Transverse colon (tissue), 4 donors: ENCODE measurements around the gene TAF5L. TPM values are rescaled to one million over a fixed set of nuclear protein-coding genes. Genes with fewer than 3 reads are reported as not detected.

ENCODE experiments used
- DNase-seq: peaks from one replicate; pipeline ENCODE4 v3.0.0-alpha.2; 2019
- H3K27ac ChIP-seq, 4 donors: fragments of 200-600 bp; sonication (generic); 2 replicates each; pipeline ENCODE4 v1.5.1; 2016 to 2018; ENCODE audit warnings: inconsistent platforms in 4 of 4
- H3K27me3 ChIP-seq: fragments of 200-600 bp; sonication (generic); 2 replicates; pipeline ENCODE4 v1.5.1; 2017; ENCODE audit warnings: inconsistent platforms
- H3K36me3 ChIP-seq, 4 donors: fragments of 200-600 bp; sonication (generic); 2 replicates each; pipeline ENCODE4 v1.5.1; 2017 to 2019; ENCODE audit warnings: inconsistent platforms in 4 of 4
- H3K4me1 ChIP-seq, 4 donors: fragments of 200-600 bp; sonication (generic); 2 replicates each; pipeline ENCODE4 v1.5.1; 2017 to 2020; ENCODE audit warnings: inconsistent platforms in 4 of 4
- H3K4me3 ChIP-seq, 4 donors: fragments of 200-600 bp; sonication (generic); 1 replicate in 1 of 4; 2 replicates in 3 of 4; pipeline versions ENCODE4 v1.5.1 to v1.6.1; 2017 to 2019; ENCODE audit warnings: inconsistent platforms in 4 of 4
- H3K9me3 ChIP-seq, 2 donors: fragments of 200-600 bp; sonication (generic); 2 replicates each; pipeline ENCODE4 v1.5.1; 2017 to 2019; ENCODE audit warnings: inconsistent platforms in 2 of 2
- CTCF ChIP-seq, 5 experiments: fragments of 200-600 bp in 3 of 5; fragments of 450-650 bp in 2 of 5; sonication (generic) in 3 of 5; IDR thresholded peaks; 1 replicate in 2 of 5; 2 replicates in 3 of 5; pipeline ENCODE4 v1.5.1; 2016 to 2017; ENCODE audit warnings: antibody characterized with exemption in 5 of 5, inconsistent platforms in 3 of 5, mild to moderate bottlenecking in 2 of 5, moderate library complexity in 1 of 5
- EP300 ChIP-seq: sonication (generic); formaldehyde crosslinking; IDR thresholded peaks from one replicate; pipeline ENCODE4 v1.6.1; 2017; ENCODE audit warnings: antibody characterized with exemption, low read depth
- POLR2A ChIP-seq: fragments of 450-650 bp; IDR thresholded peaks from one replicate; pipeline ENCODE4 v1.6.1; 2016; ENCODE audit warnings: antibody characterized with exemption, mild to moderate bottlenecking, moderate library complexity
- POLR2AphosphoS5 ChIP-seq, 3 donors: sonication (generic); formaldehyde crosslinking; IDR thresholded peaks; one replicate each; pipeline ENCODE4 v1.6.1; 2016; ENCODE audit warnings: antibody characterized with exemption in 3 of 3
- WGBS, 2 donors: methylation state at CpG; one replicate each; pipeline ENCODE4 v1.1.5; 2018; ENCODE audit warnings: low coverage in 1 of 2; 5-methylcytosine and 5-hydroxymethylcytosine counted together
- in situ Hi-C, 4 donors: fragments of 200-750 bp; cut with MboI; loops; one replicate each; pipeline versions ENCODE4 v1.15.0 to v1.15.1; 2017; ENCODE audit warnings: low sequenced_read_pairs in 3 of 4, low pct_ligation_motif_present in 1 of 4, low pct_unique_long_range_greater_than_20kb in 1 of 4
- intact Hi-C: fragments of 100-400 bp; cut with DNase I; formaldehyde crosslinking; loops from one replicate; pipeline ENCODE4 v1.15.1; 2023; ENCODE audit warnings: low total_unique reads
- total RNA-seq, 4 donors: library from RNA; depleted of rRNA; stranded (reverse); fragments of >200 nt; gene quantifications; one replicate each; pipeline ENCODE4 v1.1.0, GENCODE V29; 2016

Gene TAF5L
- total RNA-seq, 4 donors from 2014 or later, result 10.7 to 22.1 (median 15.4) TPM

DNA sequence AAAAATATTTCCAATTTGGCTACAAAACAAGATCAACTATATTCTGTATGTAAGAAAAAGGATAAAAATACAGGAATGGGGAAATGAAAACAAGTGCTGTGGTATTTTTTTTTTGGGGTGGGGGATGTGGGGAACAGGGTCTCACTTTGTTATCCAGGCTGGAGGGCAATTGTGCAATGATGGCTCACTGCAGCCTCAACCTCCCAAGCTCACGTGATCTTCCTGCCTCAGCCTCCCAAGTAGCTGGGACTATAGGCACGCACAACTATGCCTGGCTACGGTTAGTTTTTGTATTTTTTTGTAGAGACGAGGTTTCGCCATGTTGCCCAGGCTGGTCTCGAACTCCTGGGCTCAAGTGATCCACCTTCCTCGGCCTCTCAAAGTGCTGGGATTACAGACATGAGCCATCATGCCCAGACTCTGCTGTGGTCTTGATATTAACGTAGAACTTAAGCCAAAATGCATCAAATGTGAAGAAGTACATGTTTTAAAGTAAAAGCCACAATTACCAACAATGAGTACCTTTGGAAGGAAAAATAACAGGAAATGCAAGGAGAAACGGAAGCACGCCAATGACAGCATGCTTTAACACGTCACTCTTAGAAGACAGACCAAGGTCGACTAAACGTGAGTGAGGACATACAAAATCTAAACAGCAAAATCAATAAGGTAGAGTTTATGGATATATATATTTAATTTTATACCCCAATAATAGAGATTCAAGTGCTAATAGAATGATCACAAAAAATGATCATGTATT lies 58.6 kb downstream of the TAF5L start:
- H3K4me3 ChIP-seq, result no peak overlapping the region
- DNase-seq, result no peak
- no peak overlapping the region for H3K27ac ChIP-seq
- H3K36me3 ChIP-seq, result no peaks in the 10 kb centered on the region
- H3K4me1 ChIP-seq, result peaks cover 0 to 22% (median 5%) of the 10 kb centered on the region in 4 donors
- intact Hi-C loops, result no loop called here
- in situ Hi-C loops, result loop anchor here in 2 of 4 donors (10.0 kb wide), 2 partner anchors 58 to 68 kb away; partner anchors contain the start of genes TAF5L (in 1 of the 2) and URB2 (in 1 of the 2)
- no peak for TF ChIP-seq CTCF (IDR thresholded peaks at IDR 0.05)
- TF ChIP-seq POLR2A, result no peak
- no peak for TF ChIP-seq POLR2AphosphoS5 (IDR thresholded peaks at IDR 0.05)
- TF ChIP-seq EP300, result no peak
- 85 to 86% methylated on average over 11 to 13 of the region's 13 CpGs for WGBS, 2 donors
- no peaks in the 10 kb centered on the region for H3K27me3 ChIP-seq
- H3K9me3 ChIP-seq, result no peaks in the 10 kb centered on the region

DNA sequence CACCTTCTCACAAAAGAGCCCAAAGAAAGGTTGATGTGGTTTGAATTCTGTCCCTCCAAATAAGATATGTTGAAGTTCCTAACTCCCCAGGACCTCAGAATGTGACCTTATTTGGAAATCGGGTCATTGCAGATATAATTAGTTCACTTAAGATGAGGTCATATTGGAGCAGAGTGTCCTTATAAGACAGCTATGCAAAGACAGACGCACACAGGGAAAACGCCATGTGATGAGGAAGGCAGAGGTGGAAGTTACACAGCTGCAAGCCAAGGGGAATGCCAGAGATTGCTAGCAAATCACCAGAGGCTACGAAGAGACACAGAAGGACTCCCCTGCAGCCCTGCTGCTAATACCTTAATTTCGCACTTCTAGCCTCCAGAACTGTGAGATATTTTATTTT lies 62.2 kb downstream of the TAF5L start:
- Histone ChIP-seq H3K27me3 (no peaks in the 10 kb centered on the region), H3K4me1 (peaks cover 0 to 15% (median 5%) of the 10 kb centered on the region in 4 donors), H3K9me3 (no peaks in the 10 kb centered on the region), H3K4me3 (peak overlapping the region in 1 of 4 donors; percentile 15), H3K27ac (peak overlapping the region; percentile 62 to 80 (median 70)), H3K36me3 (no peaks in the 10 kb centered on the region)
- peak; percentile 24 for TF ChIP-seq POLR2A
- TF ChIP-seq POLR2AphosphoS5 (IDR thresholded peaks at IDR 0.05), result peak; percentile 39 to 86 (median 78)
- peak; percentile 72 for TF ChIP-seq EP300
- TF ChIP-seq CTCF (IDR thresholded peaks at IDR 0.05), result no peak
- DNase-seq, result no peak
- intact Hi-C loops, result no loop called here
- in situ Hi-C loops, result loop anchor here in 2 of 4 donors (10.0 kb wide), 2 partner anchors 61 to 71 kb away; partner anchors contain the start of genes TAF5L (in 1 of the 2) and URB2 (in 1 of the 2)
- 24 to 50% methylated on average over 3 to 5 of the region's 5 CpGs for WGBS, 2 donors

DNA sequence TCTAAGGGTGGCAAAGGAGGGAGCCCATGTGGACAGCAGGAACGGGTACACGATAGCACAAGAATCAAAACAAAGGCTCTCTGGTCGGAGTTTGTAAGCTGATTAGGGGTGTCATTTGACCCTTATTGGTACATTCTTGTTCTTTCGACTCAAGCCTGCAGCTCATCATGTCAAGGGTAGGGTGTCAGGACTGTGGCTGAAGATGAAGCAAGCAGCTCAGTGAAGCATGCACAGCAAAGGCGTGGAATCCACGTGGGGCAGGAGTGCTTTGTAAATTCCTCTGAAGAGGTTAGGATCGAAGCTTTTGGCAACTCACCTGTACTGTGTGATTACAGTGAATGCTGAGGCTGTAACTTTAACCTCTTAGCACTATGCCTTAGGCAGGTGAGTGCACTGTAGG lies 62.7 kb downstream of the TAF5L start:
- DNase-seq, result no peak
- Histone ChIP-seq H3K9me3 (no peaks in the 10 kb centered on the region), H3K27me3 (no peaks in the 10 kb centered on the region), H3K27ac (peak overlapping the region; percentile 62 to 80 (median 70)), H3K4me1 (peaks cover 0 to 15% (median 5%) of the 10 kb centered on the region in 4 donors), H3K36me3 (no peaks in the 10 kb centered on the region), H3K4me3 (no peak overlapping the region)
- TF ChIP-seq POLR2AphosphoS5 (IDR thresholded peaks at IDR 0.05), result no peak
- no peak for TF ChIP-seq POLR2A
- no peak for TF ChIP-seq EP300
- no peak for TF ChIP-seq CTCF (IDR thresholded peaks at IDR 0.05)
- intact Hi-C loops, result no loop called here
- in situ Hi-C loops, result loop anchor here in 2 of 4 donors (10.0 kb wide), 2 partner anchors 62 to 72 kb away; partner anchors contain the start of genes TAF5L (in 1 of the 2) and URB2 (in 1 of the 2)
- WGBS, 2 donors, result 43 to 57% methylated on average over 1 to 7 of the region's 7 CpGs

GRCh38 chr1:229562686-229563085 lies 63.2 kb downstream of the TAF5L start:
- H3K36me3 ChIP-seq, result no peaks in the 10 kb centered on the region
- H3K27ac ChIP-seq, result peak overlapping the region; percentile 62 to 80 (median 70)
- H3K4me1 ChIP-seq, result peaks cover under 1 to 16% (median 5%) of the 10 kb centered on the region in 4 donors
- in situ Hi-C loops, result loop anchor here in 2 of 4 donors (10.0 kb wide), 2 partner anchors 62 to 72 kb away; partner anchors contain the start of genes TAF5L (in 1 of the 2) and URB2 (in 1 of the 2)
- intact Hi-C loops, result no loop called here
- DNase-seq, result no peak
- TF ChIP-seq EP300, result no peak
- TF ChIP-seq POLR2AphosphoS5 (IDR thresholded peaks at IDR 0.05), result no peak
- H3K27me3 ChIP-seq, result no peaks in the 10 kb centered on the region
- 85 to 92% methylated on average over 2 to 3 of the region's 3 CpGs for WGBS, 2 donors
- H3K9me3 ChIP-seq, result no peaks in the 10 kb centered on the region
- H3K4me3 ChIP-seq, result no peak overlapping the region
